ENCODE data around the gene SPIRE2. TPM values are rescaled to one million over a fixed set of nuclear protein-coding genes. Genes with fewer than 3 reads are reported as not detected.
"Not testable (repeated sequence)": the region's sequence is repeated elsewhere in the genome, so short reads cannot be mapped to it uniquely, and the experiment has no call there.

The SPIRE2 gene
- total RNA-seq, 1 donor from 2014 or later, result 9.5 TPM

DNA sequence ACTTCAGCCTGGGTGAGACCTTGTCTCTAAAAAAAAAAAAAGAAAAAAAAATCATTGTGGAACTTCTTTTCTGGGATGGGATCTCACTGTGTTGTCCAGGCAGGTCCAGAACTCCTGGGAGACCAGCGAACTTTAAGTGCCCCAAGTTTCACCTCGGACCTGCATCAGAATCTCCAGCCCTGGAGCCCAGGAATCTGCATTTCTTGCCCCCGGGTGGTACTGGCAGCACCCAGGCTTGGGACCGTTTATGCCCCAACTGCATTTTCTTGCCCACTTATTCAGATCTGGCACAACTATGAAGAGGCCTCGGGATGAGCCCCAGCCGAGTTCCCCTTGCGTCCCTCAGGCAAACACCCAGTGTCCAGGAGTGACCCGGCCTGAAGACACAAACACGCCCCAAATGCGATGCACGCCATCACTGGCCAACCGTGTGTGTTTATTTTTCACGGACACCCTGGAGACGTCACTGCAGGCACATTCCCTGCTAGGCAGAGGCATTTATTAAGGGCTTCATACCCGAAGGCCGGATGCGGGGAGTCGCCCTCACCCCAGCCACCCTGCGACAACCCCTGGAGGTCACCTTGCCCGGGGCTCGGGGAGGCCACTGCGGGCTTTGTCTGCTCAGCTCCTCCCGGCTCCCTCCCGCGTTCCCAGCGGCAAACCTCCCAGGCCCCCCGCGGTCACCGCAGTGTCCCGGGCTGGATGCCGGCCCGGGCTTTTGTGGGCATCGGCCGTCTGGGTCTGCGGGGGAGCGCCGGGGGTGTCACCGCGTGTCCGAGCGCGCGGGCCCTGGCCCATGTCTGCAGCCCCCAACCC is 684 bp upstream of the SPIRE2 start:
- Histone ChIP-seq H3K27me3 (no peaks in the 10 kb centered on the region), H3K9me3 (no peaks in the 10 kb centered on the region), H3K4me3 (peak overlapping the region; percentile 53), H3K4me1 (peaks cover 17% of the 10 kb centered on the region), H3K36me3 (no peaks in the 10 kb centered on the region), H3K27ac (peak overlapping the region; percentile 42)
- intact Hi-C loops (cut with DNase I), result no loop called here
- ATAC-seq (peak; percentile 55), DNase-seq (no peak)
- no peak for TF ChIP-seq CTCF (IDR thresholded peaks at IDR 0.05)

- H3K9me3 ChIP-seq, result no peaks in the 10 kb centered on the region
- no peak for DNase-seq
- H3K27me3 ChIP-seq, result no peaks in the 10 kb centered on the region
- H3K36me3 ChIP-seq, result no peaks in the 10 kb centered on the region
- H3K4me1 ChIP-seq, result peaks cover 17% of the 10 kb centered on the region
- ATAC-seq, result peak; percentile 1
- no peak overlapping the region for H3K27ac ChIP-seq
- H3K4me3 ChIP-seq, result peak overlapping the region; percentile 44
- intact Hi-C loops (cut with DNase I), result no loop called here
- TF ChIP-seq CTCF (IDR thresholded peaks at IDR 0.05), result no peak
Measured at GRCh38 chr16:89828870-89829629, 775 bp downstream of the SPIRE2 start.

DNA sequence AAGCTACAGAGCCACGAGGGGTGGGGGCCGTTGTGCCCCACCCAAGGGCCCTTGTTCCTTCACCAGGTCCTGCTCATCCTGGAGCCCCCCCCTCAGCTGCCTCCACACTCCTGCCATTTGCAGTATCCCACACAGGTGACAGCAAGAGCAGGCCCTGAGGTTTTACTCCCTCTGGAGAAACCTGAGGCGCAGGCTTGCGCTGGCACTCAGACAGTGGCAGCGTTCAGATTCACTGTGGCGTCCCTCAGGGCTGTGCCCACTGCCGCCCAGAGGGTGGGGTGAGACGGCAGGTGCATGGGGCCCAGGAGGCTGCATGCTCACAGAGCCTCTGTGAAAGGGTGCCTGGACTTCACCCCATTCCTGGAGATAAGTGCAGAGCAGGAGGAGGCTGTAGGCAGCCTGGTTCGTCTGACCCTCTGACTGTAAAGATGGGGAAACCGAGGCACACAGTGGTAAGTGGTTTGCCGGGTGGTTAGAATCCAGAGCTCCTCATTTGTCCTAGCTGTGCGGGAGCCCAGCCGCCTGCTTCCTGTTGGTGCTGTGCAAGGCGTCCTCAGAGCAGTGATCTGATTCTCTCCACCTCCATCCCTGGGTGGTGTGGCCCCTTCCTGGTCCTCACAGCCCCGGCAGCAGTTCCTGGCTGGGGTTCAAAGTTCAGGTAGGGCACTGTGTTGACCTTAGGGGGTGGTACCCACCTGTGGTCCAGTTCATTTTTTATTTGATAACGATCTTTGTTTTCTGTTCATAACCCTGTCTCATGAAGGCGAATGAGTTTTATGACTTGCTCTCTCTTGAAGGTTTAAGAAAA is 1.6 kb downstream of the SPIRE2 start:
- H3K27me3 ChIP-seq, result no peaks in the 10 kb centered on the region
- ATAC-seq, result no peak
- no peak for TF ChIP-seq CTCF (IDR thresholded peaks at IDR 0.05)
- no peaks in the 10 kb centered on the region for H3K36me3 ChIP-seq
- intact Hi-C loops (cut with DNase I), result no loop called here
- no peak overlapping the region for H3K4me3 ChIP-seq
- no peaks in the 10 kb centered on the region for H3K9me3 ChIP-seq
- no peak for DNase-seq
- H3K27ac ChIP-seq, result no peak overlapping the region
- H3K4me1 ChIP-seq, result peaks cover 17% of the 10 kb centered on the region

DNA sequence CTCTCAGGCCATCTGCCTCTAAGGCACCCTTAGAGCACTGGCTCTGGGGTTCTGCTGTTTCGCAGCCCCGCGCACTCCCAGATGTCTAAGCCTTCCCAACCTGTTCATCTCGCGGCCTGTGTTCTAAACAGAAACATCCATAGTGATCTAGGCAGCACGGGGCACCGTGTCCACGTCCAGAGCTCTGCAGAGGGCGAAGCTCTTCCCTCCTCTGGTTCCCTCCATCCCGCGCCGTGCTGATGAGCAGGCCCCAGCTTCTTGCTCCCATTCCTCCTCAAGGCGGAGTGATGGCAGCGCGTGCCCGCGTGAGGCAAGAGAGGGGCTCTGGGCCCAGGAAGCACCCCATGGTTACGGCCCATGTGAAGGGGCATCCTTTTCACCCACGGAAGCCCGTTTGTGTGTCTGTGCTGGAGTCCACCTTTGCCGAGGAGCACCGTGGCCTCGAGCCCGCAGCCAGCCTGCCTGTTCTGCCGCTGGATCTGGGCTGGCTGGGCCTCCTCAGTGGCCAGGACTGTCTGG is 3.6 kb downstream of the SPIRE2 start:
- H3K27me3 ChIP-seq, result no peaks in the 10 kb centered on the region
- ATAC-seq, result no peak
- DNase-seq, result no peak
- intact Hi-C loops (cut with DNase I), result no loop called here
- no peak overlapping the region for H3K27ac ChIP-seq
- no peak overlapping the region for H3K4me3 ChIP-seq
- H3K4me1 ChIP-seq, result peaks cover 17% of the 10 kb centered on the region
- no peaks in the 10 kb centered on the region for H3K9me3 ChIP-seq
- TF ChIP-seq CTCF (IDR thresholded peaks at IDR 0.05), result no peak
- H3K36me3 ChIP-seq, result no peaks in the 10 kb centered on the region

GRCh38 chr16:89833664-89834363 is 5.5 kb downstream of the SPIRE2 start:
- H3K9me3 ChIP-seq; DNase-seq; H3K27ac ChIP-seq; intact Hi-C loops (cut with DNase I); H3K4me3 ChIP-seq; H3K27me3 ChIP-seq; H3K36me3 ChIP-seq: not testable (repeated sequence)
- peak; percentile 52 for ATAC-seq
- H3K4me1 ChIP-seq, result peaks cover 15% of the 10 kb centered on the region

- ATAC-seq, result not testable (repeated sequence)
Measured at GRCh38 chr16:89834813-89835363, 6.6 kb downstream of the SPIRE2 start.

DNA sequence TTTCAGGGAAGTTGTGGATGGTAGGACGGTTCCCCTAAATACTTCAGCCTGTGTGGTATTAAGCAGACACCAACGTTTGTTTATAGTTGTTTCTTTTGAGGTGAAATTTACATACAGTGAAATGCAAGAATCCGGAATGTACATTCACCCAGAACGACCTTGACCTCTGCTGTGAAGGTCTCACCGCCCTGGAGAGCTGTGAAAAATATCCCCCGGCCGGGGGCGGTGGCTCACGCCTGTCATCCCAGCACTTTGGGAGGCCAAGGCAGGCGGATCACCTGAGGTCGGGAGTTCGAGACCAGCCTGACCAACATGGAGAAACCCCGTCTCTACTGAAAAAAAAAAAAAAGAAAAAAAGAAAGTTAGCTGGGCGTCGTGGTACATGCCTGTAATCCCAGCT is 8.2 kb downstream of the SPIRE2 start:
- H3K27me3 ChIP-seq; H3K9me3 ChIP-seq; DNase-seq; ATAC-seq; H3K27ac ChIP-seq; intact Hi-C loops (cut with DNase I); H3K4me1 ChIP-seq; H3K4me3 ChIP-seq; H3K36me3 ChIP-seq: not testable (repeated sequence)

More at GRCh38 chr16:89834813-89835363, 6.6 kb downstream of the SPIRE2 start:
- H3K4me1 ChIP-seq; H3K27ac ChIP-seq; H3K4me3 ChIP-seq; intact Hi-C loops (cut with DNase I); H3K27me3 ChIP-seq; H3K36me3 ChIP-seq; H3K9me3 ChIP-seq; DNase-seq: not testable (repeated sequence)
